Skeletal muscle cell (primary cell): ENCODE measurements around the gene UNK.

Source experiments
- DNase-seq: peaks from one replicate; pipeline ENCODE4 v3.0.0-alpha.2; 2010; ENCODE audit warnings: low read depth
- H3K4me3 ChIP-seq: 2 replicates; pipeline ENCODE4 v1.5.1; 2011; ENCODE audit warnings: low read depth, mild to moderate bottlenecking, control low read depth, low read length, moderate library complexity

Gene UNK

DNA sequence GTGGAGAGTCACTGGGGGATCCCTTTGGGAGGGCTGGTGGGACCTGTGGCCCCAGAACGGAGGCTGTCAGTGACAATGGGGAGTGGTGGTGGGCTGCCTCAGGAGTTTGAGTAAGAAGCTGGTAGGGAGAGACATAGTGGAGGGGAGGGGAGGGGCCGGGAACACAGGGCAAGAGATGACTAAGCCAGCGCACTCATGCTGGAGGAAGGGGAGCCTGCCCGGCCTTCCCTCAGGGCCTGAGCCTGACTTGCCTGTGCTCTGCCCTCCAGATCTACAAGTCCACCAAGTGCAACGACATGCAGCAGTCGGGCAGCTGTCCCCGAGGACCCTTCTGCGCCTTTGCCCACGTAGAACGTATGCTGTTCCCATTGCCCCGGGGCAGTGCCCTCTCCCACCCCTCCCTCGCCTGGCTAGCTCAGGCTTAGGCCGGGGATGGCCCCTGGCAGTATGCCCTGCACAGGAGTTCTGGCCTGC is 30.3 kb downstream of the UNK start:
- no peak overlapping the region for H3K4me3 ChIP-seq
- DNase-seq, result peak; percentile 51

DNA sequence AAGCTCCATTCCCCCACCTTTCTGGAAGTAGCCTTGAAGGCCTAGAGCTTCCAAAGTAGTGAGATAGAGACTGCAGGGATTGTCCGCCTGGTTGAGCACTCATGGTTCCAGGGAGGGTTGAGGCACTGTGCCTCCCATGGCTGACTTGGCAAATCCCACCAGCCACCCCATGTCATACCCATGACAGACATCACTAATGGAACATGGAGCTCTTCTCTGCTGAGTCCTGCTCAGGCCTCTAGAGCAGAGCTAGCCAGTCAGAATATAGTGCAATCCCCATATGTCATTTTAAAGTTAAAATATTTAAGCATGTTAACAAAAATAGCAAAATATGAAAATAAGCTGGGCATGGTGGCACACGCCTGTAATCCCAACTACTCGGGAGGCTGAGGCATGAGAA is 30.8 kb downstream of the UNK start:
- H3K4me3 ChIP-seq, result no peak overlapping the region
- DNase-seq, result no peak

DNA sequence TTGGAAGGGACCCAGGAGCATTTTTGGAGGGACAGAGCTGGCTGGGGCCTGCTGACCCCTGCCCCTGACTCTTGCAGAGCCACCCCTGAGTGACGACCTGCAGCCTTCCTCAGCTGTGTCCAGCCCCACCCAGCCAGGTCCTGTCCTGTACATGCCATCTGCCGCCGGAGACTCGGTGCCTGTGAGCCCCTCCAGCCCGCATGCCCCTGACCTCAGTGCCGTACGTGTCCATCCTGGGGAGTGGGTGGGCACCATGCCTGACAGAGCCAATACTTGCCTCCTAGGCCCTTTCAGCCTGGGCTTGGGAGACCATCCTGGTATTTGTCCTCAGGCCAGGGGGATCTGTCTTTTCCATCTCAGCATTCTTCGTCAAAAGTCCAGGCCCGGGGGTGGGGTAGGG is 32.1 kb downstream of the UNK start:
- no peak for DNase-seq
- H3K4me3 ChIP-seq, result no peak overlapping the region

DNA sequence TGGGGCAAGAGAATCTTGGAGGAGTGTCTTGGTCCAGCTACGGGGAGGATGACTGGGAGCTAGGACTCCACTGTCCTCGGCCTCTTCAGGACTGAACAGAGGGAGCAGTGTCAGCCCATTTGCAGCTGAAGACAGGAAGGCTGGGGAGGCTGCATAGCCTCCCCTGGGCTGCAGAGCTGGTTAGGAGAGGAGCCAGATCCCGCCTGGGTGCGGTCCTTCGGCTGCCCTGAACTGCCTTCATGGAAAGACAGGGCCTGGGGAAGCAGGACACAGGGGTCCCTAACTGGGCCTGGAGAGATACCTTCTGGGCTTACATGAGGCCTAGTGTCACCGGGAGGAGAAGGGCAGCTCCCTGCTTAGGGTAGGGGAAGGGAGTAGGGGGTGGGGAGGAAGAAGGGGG is 33.0 kb downstream of the UNK start:
- no peak for DNase-seq
- H3K4me3 ChIP-seq, result no peak overlapping the region

- no peak for DNase-seq
- no peak overlapping the region for H3K4me3 ChIP-seq
These were observed 33.8 kb downstream of the UNK start for GRCh38 chr17:75818326-75818885.

DNA sequence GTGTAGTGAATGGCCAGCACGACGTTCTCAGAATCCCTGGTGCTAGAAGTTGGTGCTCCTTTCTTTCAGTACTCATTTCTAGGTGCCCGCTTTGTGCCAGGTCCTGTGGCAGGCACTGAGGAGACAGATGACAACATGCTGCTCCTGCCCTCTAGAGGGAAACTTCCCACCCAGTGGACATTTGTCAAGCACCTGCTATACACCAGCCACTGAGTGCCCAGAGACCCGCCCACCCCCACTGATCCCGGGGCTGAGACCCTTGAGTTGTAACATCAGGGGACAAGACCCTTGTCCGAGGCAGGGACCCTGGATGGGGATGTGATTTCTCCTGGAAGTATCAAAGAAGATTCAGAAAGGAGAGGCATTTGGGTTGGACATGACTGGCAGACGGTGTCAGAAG is 34.5 kb downstream of the UNK start:
- DNase-seq, result no peak
- H3K4me3 ChIP-seq, result no peak overlapping the region

GRCh38 chr17:75819678-75820077 is 35.1 kb downstream of the UNK start:
- no peak overlapping the region for H3K4me3 ChIP-seq
- DNase-seq, result no peak

DNA sequence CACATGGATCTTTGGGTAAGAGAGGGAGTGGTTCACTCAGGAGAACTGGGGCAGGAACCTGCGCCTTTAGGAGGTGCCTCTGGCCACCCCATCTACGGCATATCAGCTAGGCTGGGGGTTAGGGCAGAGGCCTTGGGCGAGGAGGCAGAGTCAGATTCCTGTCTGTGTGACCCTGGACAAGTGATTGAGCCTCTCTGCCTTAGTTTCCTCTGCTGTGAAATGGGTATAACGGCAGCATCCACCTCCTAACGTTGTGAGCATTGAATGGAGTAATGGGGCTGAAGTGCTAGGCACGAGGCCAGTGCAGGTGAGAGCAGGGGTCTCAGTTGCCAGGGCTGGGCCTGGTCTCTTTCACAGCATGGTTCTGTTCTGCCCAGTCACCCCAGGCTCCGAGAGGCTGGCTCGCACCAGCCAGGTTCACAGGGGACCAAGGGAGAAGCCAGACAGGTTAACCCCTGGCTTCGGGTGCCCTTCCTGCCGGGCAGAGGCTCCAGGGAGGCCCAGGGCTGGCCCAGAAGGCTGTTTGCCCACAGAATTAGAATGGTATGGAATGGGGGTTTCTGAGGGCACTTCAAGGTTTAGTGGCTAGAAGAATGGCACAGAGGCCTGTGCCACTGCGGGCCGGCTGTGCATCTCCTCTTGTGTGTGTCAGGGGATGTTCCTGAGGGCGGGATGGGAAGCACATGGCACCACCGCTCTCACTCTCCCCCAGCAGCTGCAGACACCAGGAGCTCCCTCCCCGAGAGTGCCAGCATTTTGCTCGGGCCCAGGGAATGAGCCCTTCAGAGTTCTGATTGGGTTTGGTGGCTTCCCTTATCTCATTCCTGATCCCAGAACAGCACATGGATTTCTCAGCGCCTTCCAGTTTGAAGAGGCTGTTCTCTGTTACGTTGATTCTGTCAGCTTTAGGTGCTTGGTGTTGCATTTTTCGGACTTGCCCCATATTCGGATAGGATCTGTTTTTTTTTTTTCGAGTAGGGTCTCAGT is 35.8 kb downstream of the UNK start:
- H3K4me3 ChIP-seq, result no peak overlapping the region
- no peak for DNase-seq

- no peak overlapping the region for H3K4me3 ChIP-seq
- DNase-seq, result no peak
These were observed 36.9 kb downstream of the UNK start for GRCh38 chr17:75821552-75821951.

GRCh38 chr17:75822119-75822799 is 37.7 kb downstream of the UNK start:
- DNase-seq, result no peak

DNA sequence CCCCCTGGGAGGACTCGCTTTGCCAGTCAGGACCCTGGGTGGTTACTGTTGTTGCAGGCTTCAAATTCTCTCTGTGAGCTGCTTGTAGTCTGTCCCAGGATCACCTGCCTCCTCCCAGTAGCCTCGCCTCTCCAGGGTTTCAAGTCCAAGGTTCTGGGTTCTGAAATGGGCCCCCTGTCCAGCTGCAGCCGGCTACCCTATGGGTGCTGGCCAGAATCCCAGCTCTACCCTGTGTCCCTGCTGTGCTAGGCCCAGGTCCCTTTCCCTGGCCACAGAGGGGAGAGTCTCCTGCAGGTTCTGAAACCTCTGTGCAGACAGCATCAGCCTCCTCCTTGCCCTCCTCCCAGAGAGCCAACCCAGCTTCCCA is 38.2 kb downstream of the UNK start:
- DNase-seq, result no peak
- no peak overlapping the region for H3K4me3 ChIP-seq

More at GRCh38 chr17:75822119-75822799, 37.7 kb downstream of the UNK start:
- H3K4me3 ChIP-seq, result no peak overlapping the region

DNA sequence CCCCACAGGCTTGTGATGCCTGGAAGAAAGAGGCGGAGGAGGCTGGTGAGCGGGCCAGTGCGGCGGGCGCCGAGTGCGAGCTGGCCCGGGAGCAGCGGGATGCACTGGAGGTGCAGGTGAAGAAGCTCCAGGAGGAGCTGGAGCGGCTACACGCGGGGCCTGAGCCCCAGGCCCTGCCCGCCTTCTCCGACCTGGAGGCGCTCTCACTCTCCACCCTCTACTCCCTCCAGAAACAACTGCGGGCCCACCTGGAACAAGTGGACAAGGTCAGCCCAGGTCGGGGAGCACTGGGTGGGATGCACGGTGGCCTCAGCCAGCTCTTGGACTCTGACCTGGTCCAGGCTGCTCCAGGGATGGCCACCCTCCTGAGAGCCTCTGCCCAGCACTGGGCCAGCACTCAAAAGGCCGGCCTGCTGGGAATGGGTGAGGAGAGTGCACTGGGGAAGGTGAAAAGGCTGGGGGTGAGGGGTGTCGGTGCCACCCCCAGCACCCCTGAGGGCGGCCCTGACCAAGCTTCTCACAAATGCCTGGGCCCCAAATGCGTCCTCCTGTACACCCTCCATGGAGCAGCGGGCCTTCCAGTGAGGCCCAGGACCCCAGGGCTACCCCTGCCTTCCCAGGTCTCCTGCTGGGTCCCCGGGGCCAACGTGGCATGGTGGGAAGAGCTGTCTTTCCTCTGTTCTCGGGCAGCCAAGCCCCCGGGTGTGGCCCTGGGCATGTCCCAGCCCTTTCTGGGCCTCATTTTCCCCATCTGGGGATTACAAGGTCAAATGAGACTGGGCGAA is 38.8 kb downstream of the UNK start:
- H3K4me3 ChIP-seq, result no peak overlapping the region
- DNase-seq, result no peak

DNA sequence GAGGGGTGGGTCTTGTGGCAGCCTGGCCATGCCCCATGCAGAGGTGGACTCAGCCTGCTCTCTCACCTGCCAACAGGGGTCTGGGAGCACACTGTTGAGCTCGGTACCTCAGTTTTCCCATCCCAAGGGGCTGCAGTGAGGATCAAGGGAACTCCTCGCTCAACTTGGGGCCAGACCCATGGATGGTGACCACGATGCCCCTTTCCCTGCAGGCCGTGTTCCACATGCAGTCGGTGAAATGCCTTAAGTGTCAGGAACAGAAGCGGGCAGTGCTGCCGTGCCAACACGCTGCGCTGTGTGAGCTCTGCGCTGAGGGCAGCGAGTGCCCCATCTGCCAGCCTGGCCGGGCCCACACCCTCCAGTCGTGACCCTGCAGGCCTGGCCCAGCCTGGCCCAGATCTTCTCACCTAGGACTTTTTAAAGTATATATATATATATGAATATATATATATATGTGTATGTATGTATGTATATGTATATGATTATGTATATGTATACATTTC is 39.5 kb downstream of the UNK start:
- no peak overlapping the region for H3K4me3 ChIP-seq

GRCh38 chr17:75824666-75825065 is 40.1 kb downstream of the UNK start:
- no peak overlapping the region for H3K4me3 ChIP-seq
- no peak for DNase-seq

More for the DNA sequence above, 39.5 kb downstream of the UNK start:
- DNase-seq, result no peak

DNA sequence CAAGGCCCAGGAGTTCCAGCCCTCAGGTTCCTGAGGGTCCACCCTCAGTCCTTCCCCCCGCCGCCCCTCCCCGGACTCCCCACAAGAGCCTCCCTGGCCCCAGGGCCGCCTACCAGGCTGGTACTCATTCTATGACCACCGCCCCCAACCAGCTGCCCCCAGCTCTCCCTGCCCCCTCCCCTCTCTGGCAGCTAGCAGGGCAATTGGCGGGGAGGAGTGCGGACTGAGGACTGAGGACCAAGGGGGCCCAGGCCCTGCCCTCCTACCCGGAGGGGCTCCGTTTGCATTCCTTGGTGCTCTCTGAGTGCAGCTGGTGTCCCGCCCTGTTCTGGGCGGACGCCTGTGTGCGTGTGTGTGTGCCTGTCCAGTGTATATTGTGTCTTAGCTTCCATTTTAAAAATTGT is 40.5 kb downstream of the UNK start:
- no peak overlapping the region for H3K4me3 ChIP-seq
- DNase-seq, result no peak

GRCh38 chr17:75825748-75826370 is 41.3 kb downstream of the UNK start:
- no peak for DNase-seq
- H3K4me3 ChIP-seq, result no peak overlapping the region

DNA sequence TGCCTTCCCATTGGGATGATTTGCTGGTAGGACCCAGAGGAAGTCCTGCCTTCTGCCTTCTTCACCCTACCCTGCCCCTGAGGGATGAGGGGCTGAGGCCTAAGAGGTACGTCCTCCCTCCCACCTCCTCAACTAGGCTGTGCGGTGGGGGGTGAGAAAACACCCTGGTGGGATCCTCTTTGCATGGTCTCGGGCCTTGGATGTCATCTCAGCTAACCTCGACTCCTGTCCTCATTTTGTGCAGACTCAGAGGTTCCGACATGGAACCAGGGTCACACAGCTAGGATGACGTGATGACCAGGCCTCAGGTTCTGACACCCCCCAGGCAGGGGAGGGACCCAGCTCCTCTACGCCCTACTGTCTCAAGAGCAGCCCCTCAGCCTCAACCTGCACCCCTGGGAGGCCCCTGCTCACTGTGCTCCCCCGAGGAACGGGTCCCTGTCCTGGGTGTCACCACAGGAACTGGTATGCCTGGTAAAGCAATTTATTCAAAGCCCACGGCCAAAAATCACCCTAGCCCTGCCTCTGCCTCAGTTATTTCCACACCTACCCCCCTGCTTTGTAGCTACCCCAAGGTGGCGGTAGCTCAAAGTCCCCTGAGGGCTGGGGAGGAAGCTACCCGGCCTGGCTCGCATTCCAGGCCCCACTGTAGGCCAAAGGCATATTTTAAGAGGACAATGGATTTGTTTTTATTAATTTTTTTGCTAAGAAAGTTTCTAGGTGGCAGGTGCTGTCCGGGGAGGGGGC is 42.1 kb downstream of the UNK start:
- no peak overlapping the region for H3K4me3 ChIP-seq
- no peak for DNase-seq

DNA sequence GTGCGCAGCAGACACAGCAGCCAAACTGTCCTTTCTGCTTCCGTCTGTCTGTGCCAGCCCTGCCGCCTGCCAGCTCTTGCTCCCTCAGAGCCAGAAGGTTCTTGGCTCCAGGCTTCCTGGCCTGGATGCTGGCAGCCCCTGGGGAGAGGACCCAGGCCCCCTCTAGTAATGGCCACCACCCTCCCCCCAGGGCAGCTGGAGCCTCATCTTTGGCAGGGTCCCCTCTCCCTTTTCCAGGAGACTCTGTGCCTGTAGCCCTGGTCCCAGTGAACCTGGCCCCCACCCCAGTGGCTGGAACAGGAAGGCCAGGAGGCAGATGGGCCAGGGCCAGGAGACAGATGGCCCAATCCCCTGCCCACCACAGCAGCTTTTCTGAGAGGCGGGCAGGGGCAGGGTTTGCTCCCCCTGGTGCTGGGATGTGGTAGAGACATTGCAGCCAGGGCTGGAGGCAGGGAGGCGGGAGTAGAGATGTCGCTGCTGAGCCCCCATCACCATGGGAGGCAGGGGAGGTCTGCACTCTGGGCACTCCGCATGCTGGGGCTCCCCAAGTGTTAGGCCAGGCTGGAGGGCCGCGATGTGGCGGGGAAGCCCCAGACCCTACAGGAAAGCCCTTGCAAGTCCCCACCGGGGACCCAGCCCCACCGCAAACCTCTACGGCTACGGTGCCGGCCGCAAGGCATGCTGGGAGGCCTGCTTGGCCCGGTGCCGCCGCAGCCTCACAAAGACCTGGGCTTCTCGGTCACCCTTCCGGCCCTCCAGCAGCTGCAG is 42.9 kb downstream of the UNK start:
- no peak for DNase-seq
- H3K4me3 ChIP-seq, result peak overlapping the region; percentile 17
